Loucy (cell line): Measurements from ENCODE around the gene KISS1.

ENCODE experiments used
- H2AFZ ChIP-seq: fragments of 200-600 bp; sonication (generic); 2 replicates; pipeline ENCODE4 v1.6.0; 2016; ENCODE audit warnings: antibody characterized with exemption, mild to moderate bottlenecking, low read length, moderate library complexity
- H3F3A ChIP-seq: fragments of 200-600 bp; 2 replicates; pipeline ENCODE4 v1.6.0; 2016; ENCODE audit warnings: antibody characterized with exemption, low read depth, mild to moderate bottlenecking
- H3K27me3 ChIP-seq: fragments of 200-600 bp; sonication (generic); 2 replicates; pipeline ENCODE4 v1.6.1; 2014; ENCODE audit warnings: low read length, mild to moderate bottlenecking; ENCODE audit not compliant: insufficient read depth, poor library complexity, severe bottlenecking
- H3K36me3 ChIP-seq: fragments of 200-600 bp; sonication (generic); 2 replicates; pipeline ENCODE4 v1.6.1; 2016; ENCODE audit warnings: low read length; ENCODE audit not compliant: insufficient read depth
- H3K4me1 ChIP-seq: fragments of 200-600 bp; sonication (generic); 2 replicates; pipeline ENCODE4 v1.5.1; 2014; ENCODE audit warnings: low read length, mild to moderate bottlenecking; ENCODE audit not compliant: insufficient read depth, poor library complexity, severe bottlenecking
- H3K4me2 ChIP-seq: fragments of 200-600 bp; sonication (generic); 2 replicates; pipeline ENCODE4 v1.6.0; 2014; ENCODE audit warnings: antibody characterized with exemption, low read length, low read depth, mild to moderate bottlenecking; ENCODE audit not compliant: poor library complexity, severe bottlenecking
- H3K4me3 ChIP-seq: fragments of 200-600 bp; sonication (generic); 2 replicates; pipeline ENCODE4 v1.5.1; 2014; ENCODE audit warnings: low read length, mild to moderate bottlenecking, mixed read lengths; ENCODE audit not compliant: poor library complexity, severe bottlenecking
- H3K79me2 ChIP-seq: fragments of 200-600 bp; sonication (generic); 2 replicates; pipeline ENCODE4 v1.6.1; 2014; ENCODE audit warnings: low read length; ENCODE audit not compliant: insufficient read depth
- H3K9ac ChIP-seq: fragments of 200-600 bp; sonication (generic); 2 replicates; pipeline ENCODE4 v1.6.0; 2014; ENCODE audit warnings: mild to moderate bottlenecking, low read depth, low read length, moderate library complexity; ENCODE audit not compliant: poor library complexity, severe bottlenecking
- H3K9me2 ChIP-seq: fragments of 200-600 bp; sonication (generic); replicated peaks from 2 replicates; pipeline ENCODE4 v1.6.1; 2016; ENCODE audit warnings: low read depth, low read length, mixed read lengths
- H3K9me3 ChIP-seq: fragments of 200-600 bp; sonication (generic); 2 replicates; pipeline ENCODE4 v1.6.1; 2014; ENCODE audit warnings: mild to moderate bottlenecking, antibody characterized with exemption, low read length, low read depth; ENCODE audit not compliant: insufficient read depth
- H4K20me1 ChIP-seq: fragments of 200-600 bp; sonication (generic); 2 replicates; pipeline ENCODE4 v1.6.0; 2014; ENCODE audit warnings: antibody characterized with exemption, low read length, mild to moderate bottlenecking; ENCODE audit not compliant: insufficient read depth, poor library complexity, severe bottlenecking
- CTCF ChIP-seq: fragments of 200-600 bp; sonication (generic); conservative IDR thresholded peaks from 2 replicates; pipeline ENCODE4 v1.5.1; 2014; ENCODE audit warnings: mild to moderate bottlenecking, antibody characterized with exemption, low read length
- EZH2phosphoT487 ChIP-seq: fragments of 200-600 bp; IDR thresholded peaks from 2 replicates; pipeline ENCODE4 v1.6.1; 2018; ENCODE audit warnings: antibody characterized with exemption, mild to moderate bottlenecking, moderate library complexity, borderline replicate concordance

The KISS1 gene

GRCh38 chr1:204196068-204196795 lies at the start of gene KISS1:
KISS1 (minus strand) TSS chr1:204196491; CDS start chr1:204192876, 3,615 bp downstream.
- Histone ChIP-seq H3K27me3 (no peaks in the 10 kb centered on the region), H3K4me3 (no peak within 1 kb of the TSS), H3K4me2 (no peak within 1 kb of the TSS), H2AFZ (0 out of 2 replicates have a peak within 1 kb of the TSS, but pooled peaks have one; percentile 1), H3K36me3 (no peaks in the 10 kb centered on the region), H3F3A (no peaks in the 10 kb centered on the region), H3K9me2 (no peaks in the 10 kb centered on the region), H4K20me1 (no peaks in the 10 kb centered on the region), H3K4me1 (no peaks in the 10 kb centered on the region), H3K79me2 (no peaks in the 10 kb centered on the region), H3K9me3 (no peaks in the 10 kb centered on the region), H3K9ac (no peak within 1 kb of the TSS)
- no peak for TF ChIP-seq EZH2phosphoT487
- TF ChIP-seq CTCF = no peak

- H3K9ac ChIP-seq = no peak overlapping the region
- no peak overlapping the region for H3K4me3 ChIP-seq
- no peaks in the 10 kb centered on the region for H3K27me3 ChIP-seq
- no peak overlapping the region for H3K4me2 ChIP-seq
- H2AFZ ChIP-seq = no peak overlapping the region
- TF ChIP-seq CTCF (no peak), EZH2phosphoT487 (no peak)
- H3K79me2 ChIP-seq = no peaks in the 10 kb centered on the region
- H3K4me1 ChIP-seq = no peaks in the 10 kb centered on the region
- H4K20me1 ChIP-seq = no peaks in the 10 kb centered on the region
- no peaks in the 10 kb centered on the region for H3K9me3 ChIP-seq
- no peaks in the 10 kb centered on the region for H3K9me2 ChIP-seq
- no peaks in the 10 kb centered on the region for H3K36me3 ChIP-seq
- H3F3A ChIP-seq = no peaks in the 10 kb centered on the region
Measured at GRCh38 chr1:204242920-204243319, 46.6 kb upstream of the KISS1 start.

- Histone ChIP-seq H4K20me1 (no peaks in the 10 kb centered on the region), H3K4me1 (no peaks in the 10 kb centered on the region)
- TF ChIP-seq EZH2phosphoT487 = no peak
- TF ChIP-seq CTCF = no peak
Measured at GRCh38 chr1:204241914-204242313, 45.6 kb upstream of the KISS1 start.

More at GRCh38 chr1:204241914-204242313, 45.6 kb upstream of the KISS1 start:
- Histone ChIP-seq H3K4me3 (no peak overlapping the region), H3K4me2 (no peak overlapping the region), H3K9me2 (no peaks in the 10 kb centered on the region), H3K79me2 (no peaks in the 10 kb centered on the region), H3K27me3 (no peaks in the 10 kb centered on the region), H3K9ac (no peak overlapping the region), H3K9me3 (no peaks in the 10 kb centered on the region), H2AFZ (no peak overlapping the region), H3F3A (no peaks in the 10 kb centered on the region), H3K36me3 (no peaks in the 10 kb centered on the region)
